NCI-H1694 treated with DMSO at 0.1 percent for 48 hours (cell line): ENCODE data around the gene FAM107B.

Source experiments
- DNase-seq: peaks from one replicate; lab custom pipeline; 2025; lab: John Stamatoyannopoulos, UW

Gene FAM107B

DNA sequence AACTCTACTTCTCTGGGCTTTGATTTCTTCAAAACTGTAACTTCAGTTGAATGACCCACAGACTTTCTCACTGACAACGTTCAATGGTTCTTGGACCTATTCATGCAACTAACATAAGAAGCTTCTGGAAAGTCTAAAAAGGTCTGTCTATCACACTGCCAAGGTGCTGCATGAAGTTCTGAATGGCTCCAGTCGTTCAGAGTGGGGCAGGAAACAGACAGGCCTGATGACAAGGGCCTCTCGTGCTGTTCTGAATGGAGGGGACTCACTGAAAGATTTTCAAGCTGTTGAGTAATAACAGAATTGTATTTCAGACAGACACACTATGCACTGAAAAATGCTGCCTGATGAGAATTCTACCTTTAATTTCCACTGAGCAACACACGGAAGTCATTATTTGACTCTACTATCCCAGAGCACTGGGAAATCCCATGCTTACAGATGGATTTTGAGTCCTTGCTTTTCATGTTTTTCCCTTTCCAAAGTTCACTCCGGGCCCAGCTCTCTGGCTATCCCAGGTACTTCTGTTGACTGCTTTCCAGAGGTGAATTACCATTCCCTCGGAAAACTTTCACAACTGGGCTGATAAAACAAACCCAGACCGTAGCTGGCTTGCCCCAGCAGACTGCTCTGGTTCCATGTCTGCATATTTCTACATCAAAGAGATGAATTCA, 239.1 kb downstream of the FAM107B start:
- DNase-seq: no peak

DNA sequence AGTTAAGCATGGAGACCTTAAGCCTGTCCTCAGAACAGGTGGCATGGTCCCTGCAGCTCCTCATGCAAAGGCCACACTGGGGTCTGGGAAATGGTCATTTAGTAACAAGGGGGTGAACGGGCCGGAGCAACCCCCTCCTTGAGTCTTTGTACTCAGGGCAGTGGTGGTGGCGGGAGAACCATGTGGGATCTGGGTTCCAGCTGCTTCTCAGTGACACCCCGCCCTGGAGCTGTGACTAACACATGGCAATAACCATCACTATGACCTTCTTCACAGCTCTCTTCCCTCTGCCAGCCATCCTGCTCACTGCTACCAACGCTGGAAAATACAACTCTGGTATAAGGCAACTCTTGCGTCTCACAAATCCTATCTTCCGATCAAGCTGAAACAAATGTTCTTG, 240.5 kb downstream of the FAM107B start:
- DNase-seq: no peak

DNA sequence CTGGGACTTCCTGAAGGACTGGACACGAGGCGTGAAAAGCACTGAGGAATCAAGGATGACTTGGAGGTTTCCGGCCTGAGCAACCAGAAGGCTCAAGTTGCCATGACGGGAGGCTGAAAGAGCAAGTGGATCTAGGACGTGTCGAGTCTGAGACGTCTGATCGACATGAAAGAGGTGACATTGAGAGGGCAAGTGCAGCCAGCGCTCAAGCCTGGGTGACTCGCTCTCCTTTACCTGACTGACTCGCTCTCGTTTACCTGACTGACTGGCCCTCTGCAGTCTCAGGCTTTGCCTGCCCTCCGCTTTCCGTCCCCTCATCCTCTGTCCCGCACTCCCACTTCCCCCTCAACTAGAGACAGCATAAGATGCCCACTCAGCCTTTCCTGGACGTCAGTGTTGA, 241.4 kb downstream of the FAM107B start:
- DNase-seq: no peak

DNA sequence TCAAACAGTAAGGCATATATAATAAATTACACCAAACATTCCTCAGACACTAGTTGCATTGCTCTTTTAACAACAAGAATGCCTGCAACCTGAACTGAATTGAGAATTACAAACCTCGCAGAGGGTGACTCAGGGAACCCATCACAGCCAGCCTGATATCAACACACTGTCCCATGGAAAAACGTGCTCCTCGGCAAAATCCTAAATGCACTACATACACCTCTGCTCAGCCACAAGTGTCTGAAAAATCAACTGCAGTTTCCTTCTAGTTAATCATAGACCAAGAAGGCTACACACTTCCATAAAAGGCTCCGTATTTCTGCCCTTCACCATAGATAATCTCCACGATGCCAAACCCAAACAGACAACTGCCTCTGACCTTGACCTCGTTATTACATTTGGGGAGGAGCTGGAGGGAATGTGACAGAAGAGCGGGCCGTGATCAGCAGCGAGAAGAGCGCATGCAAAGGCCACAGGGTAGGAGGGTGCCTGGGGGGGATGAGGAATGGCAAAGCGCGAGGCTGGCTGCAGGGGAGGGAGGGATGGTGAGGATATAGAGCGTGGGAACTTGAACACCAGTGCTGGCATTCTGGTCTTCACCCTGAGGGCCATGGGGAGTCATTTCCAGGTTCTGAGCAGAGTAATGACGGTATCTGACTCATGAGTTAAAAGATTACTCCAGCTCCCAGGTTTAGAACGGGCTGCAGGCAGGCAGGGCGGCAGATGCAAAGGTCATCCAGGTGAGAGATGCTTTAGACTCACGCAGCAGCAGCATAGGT, 242.0 kb downstream of the FAM107B start:
- no peak for DNase-seq

DNA sequence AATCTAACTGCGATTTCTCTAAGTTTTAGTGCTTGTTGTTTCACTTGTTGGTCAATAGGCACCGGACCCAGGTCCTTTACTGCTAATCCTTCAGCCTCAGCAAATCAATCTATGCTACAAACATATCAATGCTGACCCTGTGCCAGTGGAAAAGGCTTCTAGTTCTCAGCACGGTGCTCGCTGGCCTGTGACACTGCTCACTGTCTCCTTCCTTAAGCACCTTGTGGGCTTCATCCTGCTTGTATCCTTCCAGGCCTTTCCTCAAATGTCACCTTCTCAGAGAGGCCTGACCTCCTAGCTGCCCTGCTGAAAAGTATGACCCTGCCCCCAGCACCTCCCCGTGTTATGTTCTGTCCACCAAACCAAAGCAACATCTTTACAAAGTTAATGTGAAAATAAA, 242.7 kb downstream of the FAM107B start:
- no peak for DNase-seq

DNA sequence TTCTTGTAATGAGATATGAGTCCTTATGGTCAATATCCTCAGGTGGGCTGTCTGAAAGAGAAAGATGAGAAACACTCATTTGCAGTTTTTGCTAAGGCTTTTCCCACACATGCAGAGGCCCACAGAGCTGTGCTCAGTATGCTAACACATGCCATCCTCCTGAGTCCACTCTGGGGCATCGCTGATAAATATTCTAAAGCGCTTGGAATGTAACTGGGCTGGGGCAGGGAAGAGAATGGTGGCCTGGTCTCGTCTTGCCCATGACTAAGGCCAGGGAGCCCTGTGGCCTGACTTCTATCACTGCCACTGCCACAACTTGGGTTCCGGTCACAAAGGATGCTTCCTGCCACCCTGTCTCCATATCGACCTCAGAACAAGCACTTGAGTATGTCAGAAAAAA, 244.2 kb downstream of the FAM107B start:
- DNase-seq: no peak

DNA sequence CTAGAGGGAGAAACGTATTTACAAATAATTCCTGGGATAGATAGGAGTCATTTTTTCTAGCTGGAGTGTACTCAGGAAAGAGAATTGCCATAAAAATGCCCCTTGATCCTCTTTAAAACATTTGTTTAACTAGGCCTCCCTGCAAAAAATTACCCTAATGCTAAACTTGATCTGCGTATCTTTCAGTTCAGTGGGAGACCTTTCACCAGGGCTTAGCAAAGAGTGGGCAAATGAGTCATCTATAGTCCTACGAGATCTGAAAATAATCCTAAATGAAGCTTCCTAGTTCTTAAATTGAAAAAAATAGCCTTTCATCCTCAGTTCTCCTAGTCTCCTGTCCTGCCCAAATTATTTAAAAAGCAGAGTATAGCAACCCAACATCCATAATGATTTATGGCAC, 245.3 kb downstream of the FAM107B start:
- DNase-seq: no peak

DNA sequence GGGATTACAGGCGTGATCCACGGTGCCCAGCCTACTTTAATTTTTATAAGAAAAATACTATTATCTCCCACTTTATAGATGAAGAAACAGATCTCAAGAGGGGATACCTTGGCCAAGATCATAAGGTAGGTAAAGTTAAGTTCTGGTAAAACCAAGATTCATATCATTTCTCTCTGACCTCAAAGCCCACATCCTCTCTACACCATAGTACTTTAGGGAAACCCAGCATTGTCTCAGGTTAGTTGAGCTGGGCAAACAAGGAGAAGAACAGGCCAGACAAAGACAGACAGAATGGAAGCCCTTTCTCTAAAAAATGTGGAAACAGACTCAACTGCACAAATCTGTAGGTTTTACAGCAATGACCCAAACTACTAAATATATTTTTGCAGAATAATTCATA, 246.2 kb downstream of the FAM107B start:
- no peak for DNase-seq

DNA sequence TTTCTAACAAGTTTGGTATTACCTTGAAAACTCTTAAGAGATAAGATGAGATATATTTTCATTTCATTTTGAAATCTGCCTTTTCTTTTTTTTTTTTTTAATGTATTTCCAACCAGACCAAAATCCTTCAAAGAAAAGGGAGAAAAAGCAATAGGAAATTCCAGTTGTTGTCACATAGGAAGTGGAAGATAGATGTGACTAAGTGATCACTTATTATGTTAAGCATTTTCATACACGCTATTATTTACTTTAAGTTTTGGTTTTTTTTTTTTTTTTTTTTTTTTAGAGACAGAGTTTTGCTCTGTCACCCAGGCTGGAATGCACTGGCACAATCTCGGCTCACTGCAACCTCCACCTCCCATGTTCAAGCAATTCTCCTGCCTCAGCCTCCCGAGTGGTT, 246.8 kb downstream of the FAM107B start:
- DNase-seq: no peak

DNA sequence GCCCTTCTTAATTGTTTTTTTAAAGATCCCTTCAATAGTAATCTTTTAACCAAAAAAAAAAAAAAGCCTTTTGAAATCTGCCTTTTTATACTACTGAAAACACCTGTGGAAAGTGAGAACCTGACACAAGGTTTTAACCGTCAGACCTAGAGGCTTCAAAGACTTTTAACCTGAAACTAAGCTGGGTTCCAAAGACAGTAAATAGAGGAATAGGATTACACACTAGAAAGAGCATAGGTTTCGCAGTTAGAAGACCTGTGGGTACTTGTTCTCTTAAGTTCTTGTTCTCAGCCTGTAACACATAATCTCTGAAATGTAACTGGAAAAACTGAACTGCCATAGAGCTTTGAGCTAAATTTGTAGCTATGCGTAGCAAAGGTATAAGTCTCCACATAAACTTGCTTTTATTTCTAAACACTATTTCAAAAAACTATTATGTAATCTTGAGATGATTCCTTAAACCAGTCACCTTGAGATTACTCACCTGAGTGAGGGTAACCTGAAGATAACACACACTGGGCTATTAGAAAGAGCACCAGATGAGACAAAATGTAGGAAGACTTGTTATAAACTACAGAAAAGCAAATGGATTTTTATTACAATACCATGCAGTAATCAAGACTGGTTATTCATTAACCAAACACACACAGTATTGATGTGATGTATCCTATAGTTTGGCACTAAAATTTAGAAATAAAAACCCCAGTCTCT, 247.4 kb downstream of the FAM107B start:
- DNase-seq: no peak

DNA sequence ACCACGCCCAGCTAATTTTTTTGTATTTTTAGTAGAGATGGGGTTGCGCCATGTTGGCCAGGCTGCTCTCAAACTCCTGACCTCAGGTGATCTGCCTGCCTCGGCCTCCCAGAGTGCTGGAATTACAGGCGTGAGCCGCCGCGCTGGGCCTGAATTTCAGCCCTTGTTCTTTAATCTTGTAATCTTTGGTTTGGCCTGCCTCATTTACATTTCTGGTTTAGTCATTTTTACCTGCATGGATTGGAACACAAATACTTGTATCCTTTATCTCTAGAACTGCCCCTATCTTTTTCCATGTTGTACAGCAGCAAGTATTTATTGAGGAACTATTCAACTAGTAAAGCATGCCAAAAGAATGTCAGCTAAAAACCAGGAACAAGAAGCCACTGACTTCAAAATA, 248.4 kb downstream of the FAM107B start:
- DNase-seq: no peak

DNA sequence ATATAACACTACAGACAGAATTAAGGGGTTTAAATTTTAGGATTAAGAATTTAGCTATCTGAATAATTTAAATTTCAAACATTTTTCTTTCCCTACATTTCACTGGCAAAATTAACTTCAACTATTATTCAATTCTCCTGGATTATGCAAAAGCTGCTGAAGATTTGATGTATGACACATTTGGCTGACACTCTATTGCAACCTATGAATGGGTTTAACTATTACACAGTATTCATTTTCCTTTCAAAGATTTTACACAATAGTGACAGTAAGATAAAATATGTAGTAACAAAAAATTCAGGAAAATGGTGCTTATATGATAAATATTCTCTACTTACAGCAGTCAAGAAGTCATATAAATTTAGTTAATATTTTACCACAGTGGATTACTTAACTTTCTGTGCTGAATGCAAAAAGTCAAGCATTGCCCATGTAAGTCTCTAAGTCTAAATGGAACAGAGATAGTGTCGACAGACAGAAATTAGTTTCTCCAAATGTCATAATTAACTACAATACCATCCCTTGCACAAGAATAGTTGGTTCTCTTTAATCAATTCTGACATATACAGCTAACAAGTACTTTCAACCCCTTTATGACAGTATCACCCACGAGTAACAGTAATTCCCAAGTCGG, 249.9 kb downstream of the FAM107B start:
- DNase-seq: no peak

DNA sequence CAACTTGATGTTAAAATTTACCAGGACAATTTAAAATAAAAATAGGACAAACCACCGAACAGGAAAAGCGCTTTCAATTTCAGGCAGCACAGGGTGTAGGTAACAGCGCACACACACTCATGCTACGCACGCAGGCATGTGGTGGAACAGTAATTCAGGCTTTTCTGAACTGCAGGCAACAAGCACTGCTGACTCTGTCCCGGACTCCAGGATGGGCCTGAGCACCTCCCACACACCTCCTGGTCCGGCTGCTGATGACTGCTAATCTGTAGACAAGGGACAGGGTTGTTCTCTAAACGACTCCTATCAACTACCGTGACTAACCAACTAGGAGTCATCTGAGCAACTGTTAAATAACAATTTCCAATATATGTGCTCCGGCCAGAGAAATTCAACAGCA, 251.4 kb downstream of the FAM107B start:
- no peak for DNase-seq

DNA sequence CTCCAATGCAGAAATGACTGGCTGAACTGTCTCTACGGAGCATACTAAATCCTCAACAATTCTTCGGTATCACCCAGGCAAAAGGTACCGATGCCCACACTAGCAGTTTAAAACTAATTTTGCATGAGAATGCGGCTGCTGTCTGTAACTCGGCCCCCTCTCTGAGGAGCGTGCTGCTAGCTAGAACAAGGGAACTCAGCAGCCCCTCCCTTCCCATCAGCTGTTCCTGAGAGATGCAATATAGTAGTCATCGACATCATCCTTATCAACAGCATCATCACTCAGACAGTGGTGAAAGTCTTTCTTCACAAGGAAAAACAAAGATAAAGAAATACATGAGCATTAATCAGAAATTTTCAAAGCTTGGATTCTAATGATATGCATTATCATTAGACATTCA, 254.9 kb downstream of the FAM107B start:
- DNase-seq: no peak

DNA sequence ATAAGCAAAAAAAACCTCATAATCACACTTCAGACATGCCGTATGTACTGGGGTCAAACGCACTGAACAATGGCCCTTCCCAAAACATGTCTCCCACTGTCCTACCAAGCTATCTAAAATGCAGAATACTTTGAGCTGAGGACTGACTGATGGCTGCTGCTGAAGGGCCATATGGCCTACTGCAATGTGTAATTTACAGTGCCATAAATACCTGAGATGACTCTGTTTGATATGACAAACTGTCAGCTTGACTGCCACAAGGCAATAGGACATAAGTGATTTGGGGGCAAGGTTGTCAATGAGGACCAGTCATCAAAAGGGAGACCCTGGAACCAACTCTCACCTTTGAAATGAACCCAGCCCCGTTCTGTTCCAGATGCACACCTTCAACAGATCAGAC, 256.5 kb downstream of the FAM107B start:
- DNase-seq: no peak

DNA sequence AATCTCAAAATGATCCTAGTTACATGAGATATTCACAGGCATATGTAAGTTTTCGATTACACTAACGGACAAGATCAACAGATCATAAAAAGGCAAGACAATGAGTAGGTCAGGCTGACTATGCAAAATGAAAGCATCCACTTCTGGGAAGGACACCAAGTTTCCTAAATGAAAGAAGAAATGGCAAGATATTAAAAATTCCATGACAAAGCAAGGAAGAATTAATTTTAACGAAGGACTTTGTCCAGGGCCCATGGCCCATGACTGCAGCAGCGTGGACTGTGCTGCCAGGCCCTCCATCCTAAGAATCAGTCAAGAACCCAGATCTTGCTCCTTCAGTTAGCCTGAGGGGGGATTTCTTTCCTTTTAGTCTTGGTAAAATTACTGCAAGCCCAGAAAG, 261.6 kb downstream of the FAM107B start:
- no peak for DNase-seq

DNA sequence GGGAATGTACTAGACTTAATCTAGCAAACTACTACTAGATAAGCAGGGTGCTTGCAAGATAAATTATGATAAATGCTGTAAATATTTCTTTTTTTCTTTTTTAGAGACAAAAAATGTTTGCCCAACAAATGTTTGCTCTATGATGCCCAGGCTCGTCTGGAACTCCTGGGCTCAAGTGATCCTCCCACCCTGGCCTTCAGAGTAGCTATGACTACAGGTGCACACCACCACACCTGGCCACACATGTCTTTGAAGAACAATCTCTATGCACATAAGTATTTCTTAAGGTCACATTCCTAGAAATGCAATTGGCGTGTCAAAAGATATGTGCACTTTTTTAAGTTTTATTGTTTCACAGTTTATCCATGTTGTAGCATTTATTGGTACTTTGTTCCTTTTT, 264.4 kb downstream of the FAM107B start:
- DNase-seq: no peak

DNA sequence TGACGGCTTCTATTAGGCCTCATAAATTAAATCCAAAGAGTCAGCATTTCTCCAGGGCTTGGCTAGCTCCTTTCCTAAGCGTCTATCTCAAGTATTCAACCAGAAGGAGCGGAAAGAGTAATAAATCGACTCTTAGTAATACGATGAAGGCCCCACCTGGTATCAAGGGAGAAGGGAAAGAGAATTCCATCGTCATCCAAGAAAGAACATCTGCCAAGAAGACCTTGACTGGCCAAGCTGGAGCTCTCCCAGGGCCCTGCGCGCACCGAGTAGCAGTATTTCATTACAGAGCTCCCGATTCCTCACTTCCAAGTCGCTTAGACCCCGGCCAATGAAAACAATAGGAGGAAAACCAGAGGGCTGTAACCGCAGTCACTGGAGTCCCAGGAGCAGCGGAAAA, 266.0 kb downstream of the FAM107B start:
- no peak for DNase-seq

DNA sequence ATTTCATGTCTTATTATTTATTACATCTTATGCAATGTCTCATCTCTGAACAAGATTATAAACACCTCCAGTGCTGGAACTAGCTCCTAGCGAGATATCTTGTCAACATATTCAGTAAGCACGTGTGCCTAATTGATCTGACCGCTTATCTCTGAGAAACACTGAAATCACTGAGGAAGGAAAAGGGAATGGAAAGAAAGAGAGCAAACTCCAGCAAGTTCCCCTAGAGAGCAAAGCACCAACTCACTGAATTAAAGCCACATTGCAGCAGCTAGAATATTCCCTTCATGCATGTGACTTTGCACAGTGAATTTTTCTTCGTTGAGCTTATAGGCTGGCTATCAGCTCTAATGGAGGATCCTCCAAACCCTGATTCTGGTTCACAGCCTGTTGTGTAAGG, 266.9 kb downstream of the FAM107B start:
- no peak for DNase-seq

DNA sequence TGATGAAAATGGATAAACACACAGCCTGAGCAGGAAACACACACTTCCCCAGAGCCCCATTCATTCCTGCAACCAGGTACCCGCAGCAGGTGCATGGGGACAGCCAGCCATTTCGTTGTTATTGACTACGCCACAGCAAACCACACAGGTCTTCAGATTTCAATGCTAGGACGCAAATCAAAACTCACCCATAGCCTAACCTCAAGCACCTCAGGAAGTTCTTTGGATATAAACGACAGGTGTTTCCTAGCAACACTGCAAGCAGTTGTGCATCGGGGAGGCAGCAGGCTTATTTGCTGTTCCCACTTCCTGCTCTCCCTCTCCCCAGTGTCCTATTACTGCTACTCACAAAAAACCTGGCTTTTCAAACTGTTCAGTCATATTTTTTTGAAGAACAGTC, 267.5 kb downstream of the FAM107B start:
- DNase-seq: no peak

DNA sequence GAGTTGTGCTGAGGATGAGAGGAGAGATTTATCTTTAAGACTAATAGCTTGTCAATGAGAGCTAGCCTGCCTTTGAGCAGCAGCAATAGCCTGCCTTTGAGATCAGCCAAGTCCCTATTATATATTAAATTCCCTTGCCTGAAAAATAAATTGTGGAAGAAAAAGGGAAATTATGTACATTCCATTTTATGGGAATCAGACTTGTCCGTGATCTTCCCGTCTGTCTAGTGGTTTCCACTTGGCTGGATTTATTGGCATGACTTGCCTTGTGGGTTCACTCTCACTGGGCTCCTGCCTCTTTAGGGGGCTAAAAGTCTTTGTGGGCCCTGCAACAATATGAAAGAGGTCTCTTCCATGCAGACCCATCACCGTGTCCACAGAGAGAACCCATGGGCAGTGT, 272.3 kb downstream of the FAM107B start:
- no peak for DNase-seq

DNA sequence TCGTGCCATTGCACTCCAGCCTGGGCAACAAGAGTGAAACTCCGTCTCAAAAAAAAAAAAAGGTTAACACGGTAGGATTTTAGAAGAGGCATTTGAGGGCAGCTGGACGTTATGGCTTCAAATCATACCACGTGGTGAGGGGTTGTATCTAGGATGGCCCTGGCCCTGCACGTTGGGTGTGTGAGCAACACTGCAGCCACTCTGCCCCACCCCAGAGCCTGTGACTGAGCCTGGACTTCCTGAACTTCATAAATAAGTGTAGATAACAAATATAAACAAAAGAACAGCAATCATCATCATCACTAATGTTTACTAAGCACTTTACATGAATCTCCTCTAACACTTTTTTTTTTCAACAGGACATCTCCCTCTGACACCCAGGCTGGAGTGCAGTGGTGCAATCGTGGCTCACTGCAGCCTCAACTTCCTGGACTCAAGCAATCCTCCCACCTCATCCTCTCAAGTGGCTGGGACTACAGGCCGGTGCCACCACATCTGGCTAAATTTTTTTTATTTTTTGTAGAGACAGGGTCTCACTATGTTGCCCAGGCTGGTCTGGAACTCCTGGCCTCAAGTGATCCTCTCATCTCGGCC, 274.4 kb downstream of the FAM107B start:
- DNase-seq: no peak

DNA sequence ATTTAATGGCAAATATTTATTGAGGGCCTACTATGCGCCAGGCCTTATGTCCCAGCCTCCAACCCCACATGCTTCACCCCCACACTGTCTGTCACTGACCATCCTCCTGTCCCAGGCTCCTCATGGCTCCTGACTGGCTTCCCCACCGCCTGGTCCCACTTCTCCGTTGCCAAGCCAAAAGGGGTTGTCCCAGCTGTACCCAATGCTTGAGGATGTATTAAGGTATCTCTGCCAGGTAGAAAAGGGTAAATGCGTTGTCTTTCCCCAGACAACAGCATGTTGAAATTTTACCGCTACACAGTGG, 275.1 kb downstream of the FAM107B start:
- DNase-seq: no peak
